HT-29 (cell line): ENCODE results near the gene LAMC2. TPM values are rescaled to one million over a fixed set of nuclear protein-coding genes. Genes with fewer than 3 reads are reported as not detected.
"Not testable (repeated sequence)": the region's sequence is repeated elsewhere in the genome, so short reads cannot be mapped to it uniquely, and the experiment has no call there.

ENCODE experiments used
- DNase-seq: peaks from one replicate; pipeline ENCODE4 v3.0.0-alpha.2; 2015; ENCODE audit warnings: low spot score
- total RNA-seq: library from RNA; depleted of rRNA; stranded (reverse); fragments of >200 nt; shearing (Covaris generic); gene quantifications from 2 replicates; pipeline ENCODE4 v1.2.3, GENCODE V29; 2014

Gene LAMC2
- total RNA-seq, 1 experiment from 2014 or later, result 5.0 TPM

DNA sequence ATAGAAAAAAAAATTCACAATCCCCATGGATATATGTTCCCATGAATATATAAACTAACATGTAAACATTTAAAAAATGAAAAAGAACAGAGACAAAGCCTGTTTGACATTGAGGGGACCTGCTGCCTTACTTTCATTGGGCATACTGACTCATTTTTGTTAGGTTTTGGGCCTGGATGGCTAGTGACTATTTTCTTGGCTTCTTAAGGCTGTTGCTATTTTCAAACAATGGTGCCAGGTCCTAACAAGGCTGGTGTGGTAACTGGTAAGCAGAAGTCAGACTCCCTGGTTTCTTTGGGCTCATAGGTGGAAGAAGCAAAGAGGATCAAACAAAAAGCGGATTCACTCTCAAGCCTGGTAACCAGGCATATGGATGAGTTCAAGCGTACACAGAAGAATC lies 51.0 kb downstream of the LAMC2 start:
- DNase-seq, result no peak

DNA sequence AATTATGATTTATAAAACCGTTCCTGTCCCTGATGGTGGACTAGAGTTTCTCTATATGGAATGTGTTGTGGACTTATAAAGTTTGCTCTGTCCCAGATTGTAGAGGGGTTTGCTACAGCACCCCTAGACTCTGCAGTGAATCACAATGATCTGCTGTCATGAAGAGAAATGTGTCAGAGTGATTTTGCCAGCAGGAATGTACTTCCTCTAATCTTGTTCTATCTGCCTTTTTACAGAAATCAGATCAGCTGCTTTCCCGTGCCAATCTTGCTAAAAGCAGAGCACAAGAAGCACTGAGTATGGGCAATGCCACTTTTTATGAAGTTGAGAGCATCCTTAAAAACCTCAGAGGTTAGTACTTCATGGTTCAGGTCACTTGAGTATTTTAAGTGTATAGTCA lies 52.0 kb downstream of the LAMC2 start:
- DNase-seq, result no peak

DNA sequence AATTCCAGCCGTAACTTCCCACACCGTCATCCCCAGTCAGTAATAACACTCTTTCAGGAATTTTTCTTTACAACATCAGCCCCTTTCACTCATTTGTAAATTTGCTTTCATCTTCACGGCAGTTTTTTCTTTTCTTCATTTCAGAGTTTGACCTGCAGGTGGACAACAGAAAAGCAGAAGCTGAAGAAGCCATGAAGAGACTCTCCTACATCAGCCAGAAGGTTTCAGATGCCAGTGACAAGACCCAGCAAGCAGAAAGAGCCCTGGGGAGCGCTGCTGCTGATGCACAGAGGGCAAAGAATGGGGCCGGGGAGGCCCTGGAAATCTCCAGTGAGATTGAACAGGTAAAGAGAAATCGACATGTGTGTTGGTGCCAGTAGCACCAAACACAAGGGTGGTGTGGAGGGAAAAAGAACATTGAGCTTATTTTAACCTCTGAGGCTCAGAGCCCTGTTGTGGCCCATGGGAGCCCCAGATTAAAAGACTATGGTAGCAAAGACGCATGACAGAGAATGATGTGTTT lies 53.2 kb downstream of the LAMC2 start:
- no peak for DNase-seq

- DNase-seq, result no peak
Measured at GRCh38 chr1:183239793-183240525, 53.9 kb downstream of the LAMC2 start.

GRCh38 chr1:183240526-183240825 lies 54.4 kb downstream of the LAMC2 start:
- no peak for DNase-seq

GRCh38 chr1:183240853-183241252 lies 54.8 kb downstream of the LAMC2 start:
- DNase-seq, result not testable (repeated sequence)

- DNase-seq, result no peak
Measured at GRCh38 chr1:183241471-183241870, 55.4 kb downstream of the LAMC2 start.

GRCh38 chr1:183242556-183242955 lies 56.5 kb downstream of the LAMC2 start:
- no peak for DNase-seq

GRCh38 chr1:183243161-183244050 lies 57.3 kb downstream of the LAMC2 start:
- DNase-seq, result no peak

- no peak for DNase-seq
Measured at GRCh38 chr1:183244466-183244865, 58.4 kb downstream of the LAMC2 start.

GRCh38 chr1:183245357-183245756 lies 59.3 kb downstream of the LAMC2 start:
- DNase-seq, result no peak

GRCh38 chr1:183246436-183246835 lies 60.4 kb downstream of the LAMC2 start:
- DNase-seq, result no peak

GRCh38 chr1:183247066-183247465 lies 61.0 kb downstream of the LAMC2 start:
- no peak for DNase-seq

- DNase-seq, result no peak
Measured at GRCh38 chr1:183247484-183247883, 61.4 kb downstream of the LAMC2 start.

GRCh38 chr1:183247931-183248330 lies 61.9 kb downstream of the LAMC2 start:
- DNase-seq, result no peak

DNA sequence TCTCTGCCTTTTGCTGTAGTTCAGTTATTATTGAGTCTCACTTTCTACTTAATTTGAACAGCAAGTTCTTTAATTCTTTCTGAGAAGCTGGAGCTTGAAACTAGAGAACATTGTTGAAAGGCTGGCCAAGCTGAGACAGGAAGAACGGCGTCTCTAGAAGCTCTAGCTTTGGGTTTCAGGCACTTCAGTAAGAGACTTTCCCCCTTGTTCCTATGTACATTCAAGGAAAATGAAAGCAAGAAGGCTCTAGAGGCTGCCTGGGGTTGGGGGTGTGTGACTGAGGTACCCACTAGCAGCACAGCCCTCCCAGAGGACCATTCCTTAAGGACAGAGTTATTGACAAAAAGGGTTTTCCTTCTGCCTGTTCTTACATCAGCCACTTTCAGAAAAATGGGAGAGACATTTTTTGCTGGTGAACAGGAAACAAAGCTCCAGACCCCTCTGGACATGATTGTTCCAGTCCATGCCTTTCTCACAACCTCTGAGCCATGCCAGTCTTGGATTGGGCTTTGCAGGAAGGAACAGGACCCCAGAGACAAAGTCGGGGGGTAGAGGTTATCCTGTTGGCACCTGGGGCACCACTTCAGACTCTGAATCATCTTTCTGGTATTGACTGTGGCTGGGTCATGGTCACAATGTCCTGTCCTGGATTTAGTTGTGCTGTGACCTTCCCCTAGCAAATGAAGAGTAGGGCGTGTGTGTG lies 63.1 kb downstream of the LAMC2 start:
- DNase-seq, result no peak

DNA sequence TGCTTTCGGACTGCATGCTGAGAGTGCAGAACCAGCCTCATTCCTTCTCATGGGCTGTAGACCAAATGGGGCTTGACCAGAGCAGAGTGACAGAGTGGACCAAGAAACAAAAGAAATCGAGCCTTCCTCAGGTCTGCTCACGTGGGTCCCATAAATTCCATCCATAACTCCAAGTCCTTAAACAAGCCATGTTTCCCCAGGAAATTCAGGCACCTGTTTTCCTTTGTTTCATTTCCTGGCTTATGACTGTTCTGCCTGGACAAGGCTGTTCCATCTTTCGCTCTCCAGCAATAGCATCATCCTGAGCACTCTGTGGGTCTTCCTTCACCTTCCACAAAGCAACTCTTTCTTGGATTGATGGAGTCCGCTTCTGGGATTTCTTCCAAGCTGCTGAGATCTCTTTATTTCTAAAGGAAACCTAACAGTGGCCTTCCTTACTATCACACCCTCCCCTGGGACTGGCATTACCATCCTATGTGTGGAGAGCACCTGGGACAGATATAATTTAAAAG lies 63.9 kb downstream of the LAMC2 start:
- DNase-seq, result no peak

- no peak for DNase-seq
Measured at GRCh38 chr1:183251101-183251958, 65.3 kb downstream of the LAMC2 start.

DNA sequence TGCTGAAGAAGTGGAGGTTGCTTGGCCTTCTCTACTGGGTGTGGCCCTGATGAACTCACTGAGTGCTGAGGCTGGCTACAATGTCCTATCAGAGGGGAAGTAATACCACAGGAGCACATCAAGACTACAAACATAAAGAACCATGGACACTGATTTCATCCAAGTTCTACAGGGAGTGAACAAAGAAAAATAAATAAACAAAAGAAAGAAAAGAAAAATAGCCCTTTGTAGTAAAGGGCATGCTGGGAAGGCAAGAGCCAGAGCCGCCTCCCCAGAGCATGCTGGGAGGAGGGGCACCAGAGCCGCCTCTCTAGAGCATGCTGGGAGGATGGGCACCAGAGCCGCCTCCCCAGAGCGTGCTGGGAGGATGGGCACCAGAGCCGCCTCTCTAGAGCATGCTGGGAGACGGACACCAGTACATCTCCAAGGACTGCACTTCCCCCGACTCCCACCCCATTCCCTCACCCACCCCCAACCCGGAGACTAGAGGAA lies 65.9 kb downstream of the LAMC2 start:
- DNase-seq, result no peak

GRCh38 chr1:183255073-183255472 lies 69.0 kb downstream of the LAMC2 start:
- DNase-seq, result no peak

DNA sequence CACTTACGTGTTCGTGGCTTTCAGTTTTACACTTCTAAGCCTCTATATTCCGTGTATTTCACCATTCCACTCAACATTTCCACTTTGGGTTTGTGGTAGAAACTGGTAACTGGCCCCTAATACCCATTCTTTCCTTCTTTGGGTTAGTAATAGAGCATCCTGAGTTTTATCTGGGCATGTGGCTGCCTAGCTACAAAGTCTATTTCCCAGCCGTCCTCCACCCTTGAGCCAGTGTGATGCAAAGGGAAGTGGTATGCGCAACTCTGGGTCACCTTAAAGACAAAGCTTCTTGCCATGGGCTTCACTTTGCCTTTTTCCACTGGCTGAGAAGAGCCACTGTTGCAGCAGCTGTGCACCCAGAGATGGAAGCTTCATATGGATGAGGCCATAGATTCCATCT lies 73.9 kb downstream of the LAMC2 start:
- no peak for DNase-seq
